TTC549 (cell line): ENCODE results near the gene MVK.

Experiments used
- FAIRE-seq: peaks from 2 replicates; lab custom pipeline; 2012; peaks lifted over from hg19 to GRCh38; lab: Jason Lieb, UNC

Gene MVK

DNA sequence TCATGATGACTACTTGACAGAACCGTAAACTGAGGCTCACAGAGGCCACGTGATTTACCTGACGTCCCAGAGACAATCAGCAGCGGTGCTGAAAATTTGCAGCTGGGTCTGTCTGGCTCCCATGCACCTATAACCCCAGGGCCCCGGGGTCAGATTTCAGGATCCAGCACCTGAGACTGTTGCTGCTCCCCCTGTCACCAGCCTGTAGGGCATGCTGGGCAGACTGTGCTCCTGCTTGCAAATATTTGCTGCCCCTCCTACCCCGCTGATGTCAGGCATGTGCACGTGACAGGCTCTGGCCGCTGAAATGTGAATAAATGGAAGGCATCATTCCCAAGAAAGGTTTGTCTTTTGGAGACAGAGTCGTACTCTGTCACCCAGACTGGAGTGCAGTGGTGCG lies 6.3 kb upstream of the MVK start:
- FAIRE-seq: no peak

DNA sequence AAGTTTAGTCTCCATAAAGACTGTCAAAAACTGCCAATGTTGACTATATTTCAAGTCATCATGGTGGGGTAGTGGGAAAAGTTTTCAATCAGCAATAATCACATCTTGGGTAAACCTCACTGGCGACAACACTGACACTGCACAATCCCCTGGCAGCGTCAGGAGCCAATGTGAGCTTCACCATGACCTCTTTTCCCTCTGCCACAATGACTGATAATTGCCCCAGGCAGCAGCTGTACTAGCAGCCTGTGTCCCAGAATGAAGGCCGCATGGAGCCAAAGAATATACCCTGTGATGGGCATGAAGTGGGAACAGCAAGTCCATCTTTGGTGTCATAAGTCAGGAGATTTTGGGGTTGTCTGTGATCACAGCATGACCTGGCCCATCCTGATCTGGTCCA lies 5.6 kb upstream of the MVK start:
- FAIRE-seq: no peak

DNA sequence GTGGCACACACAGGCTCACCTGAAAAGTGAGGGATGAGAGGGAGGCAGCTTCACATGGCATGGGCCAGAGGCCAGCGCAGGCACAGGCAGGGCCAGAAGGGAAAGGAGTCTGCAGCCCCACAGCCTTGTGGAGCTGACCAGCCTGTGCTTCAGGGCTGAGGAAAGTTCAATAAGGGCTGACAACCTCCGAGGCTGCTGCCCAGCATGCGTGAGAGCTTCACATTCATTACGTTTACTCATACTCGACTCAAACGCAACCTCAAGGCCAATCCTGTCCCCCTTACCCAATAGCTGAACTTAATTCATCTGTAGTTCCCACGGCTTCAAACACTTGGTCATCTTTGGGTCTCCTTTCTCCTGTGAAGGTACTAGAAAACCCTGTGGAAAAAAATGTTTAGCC lies 5.1 kb upstream of the MVK start:
- FAIRE-seq: no peak

DNA sequence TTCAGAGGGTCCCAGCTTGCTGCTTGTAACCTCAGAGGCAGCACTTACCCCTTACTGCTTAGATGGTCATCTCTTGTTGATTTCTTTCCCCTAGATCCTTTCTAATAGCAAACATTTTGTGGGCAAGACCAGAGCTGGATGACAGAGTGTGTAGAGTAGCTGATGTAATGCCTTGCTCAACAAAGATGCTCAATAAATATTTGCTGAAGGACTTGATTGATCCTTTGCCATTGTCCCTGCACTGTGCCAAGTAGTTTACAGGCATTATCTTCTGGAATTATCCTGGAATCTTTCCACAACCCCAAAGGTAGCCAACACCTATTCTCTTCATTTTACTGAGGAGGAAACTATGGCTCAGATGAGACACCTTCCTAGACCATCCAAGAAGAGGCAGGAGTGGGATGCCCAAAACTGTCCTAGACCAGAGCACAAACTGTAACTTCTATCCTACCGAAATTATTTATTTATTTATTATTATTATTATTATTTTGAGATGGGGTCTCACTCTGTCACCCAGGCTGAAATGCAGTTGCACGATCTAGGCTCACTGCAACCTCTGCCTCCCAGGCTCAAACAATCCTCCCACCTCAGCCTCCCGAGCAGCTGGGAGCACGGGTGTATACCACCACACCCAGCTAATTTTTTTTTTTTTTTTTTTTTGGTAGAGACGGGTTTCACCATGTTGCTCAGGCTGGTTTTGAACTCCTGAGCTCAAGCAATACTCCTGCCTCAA lies 1.7 kb upstream of the MVK start:
- FAIRE-seq: no peak

DNA sequence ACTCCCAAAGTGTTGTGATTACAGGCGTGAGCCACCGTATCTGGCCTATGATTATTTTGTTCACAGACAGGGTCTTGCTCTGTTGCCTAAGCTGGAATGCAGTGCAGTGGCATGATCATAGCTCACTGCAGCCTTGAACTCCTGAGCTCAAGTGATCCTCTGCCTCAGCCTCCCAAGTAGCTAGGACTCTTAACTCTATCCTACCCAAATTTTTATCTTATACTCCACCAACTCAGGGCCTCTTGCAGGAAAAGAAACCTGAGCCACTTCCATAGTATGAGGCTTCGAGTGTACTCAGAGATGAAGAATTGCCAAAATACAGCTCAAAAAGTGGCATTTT lies 1.1 kb upstream of the MVK start:
- FAIRE-seq: no peak

DNA sequence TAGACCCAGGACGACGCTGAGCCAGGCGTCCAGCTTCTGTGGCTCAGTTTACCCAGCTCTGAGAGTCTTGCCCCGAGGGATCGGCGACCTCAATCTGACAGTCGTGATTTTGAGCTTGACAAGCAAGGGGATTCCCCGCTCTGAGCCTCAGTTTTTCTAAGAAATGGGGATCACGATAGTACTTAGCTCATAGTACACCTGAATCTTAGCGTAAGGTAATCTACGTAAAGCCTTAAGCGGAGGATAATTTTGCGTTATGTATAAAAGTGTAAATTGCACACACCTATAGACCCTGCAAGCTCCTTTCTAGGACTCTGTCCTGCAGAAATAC lies 285 bp downstream of the MVK start:
- no peak for FAIRE-seq

DNA sequence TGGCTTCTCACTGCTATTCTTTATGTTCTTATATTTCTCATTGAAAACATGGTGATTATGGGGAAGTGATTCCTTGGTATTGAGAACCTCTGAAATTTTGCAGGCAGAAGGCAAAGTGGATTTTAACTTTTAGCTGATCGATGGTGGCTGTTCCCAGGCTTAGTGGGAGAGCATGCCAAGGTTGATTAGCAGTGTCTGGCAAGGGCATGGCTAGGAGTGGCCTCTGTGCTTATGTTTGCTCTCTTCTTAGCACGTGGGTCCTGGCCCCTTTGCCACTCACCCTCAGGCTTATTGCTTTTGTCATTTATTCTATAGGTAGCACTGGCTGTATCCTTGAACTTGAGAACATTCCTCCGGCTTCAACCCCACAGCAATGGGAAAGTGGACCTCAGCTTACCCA lies 2.1 kb downstream of the MVK start:
- no peak for FAIRE-seq

DNA sequence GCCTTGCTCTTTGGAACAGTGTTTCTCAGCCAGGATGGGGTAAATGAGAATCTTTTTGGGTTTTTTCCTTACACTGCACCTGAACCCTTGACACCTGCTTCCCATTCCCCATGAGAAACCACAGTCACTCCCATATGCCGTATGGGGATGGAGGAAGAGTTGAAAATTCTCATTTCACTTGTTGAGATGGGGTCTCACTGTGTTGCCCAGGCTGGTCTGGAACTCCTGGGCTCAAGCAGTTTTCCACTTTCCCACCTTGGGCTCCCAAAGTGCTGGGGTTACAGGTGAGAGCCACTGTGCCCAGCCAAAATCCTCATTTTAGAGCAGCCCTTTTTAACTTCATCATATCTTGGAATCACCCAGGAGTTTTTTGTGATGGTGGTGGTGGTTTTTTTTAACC lies 3.7 kb downstream of the MVK start:
- no peak for FAIRE-seq

DNA sequence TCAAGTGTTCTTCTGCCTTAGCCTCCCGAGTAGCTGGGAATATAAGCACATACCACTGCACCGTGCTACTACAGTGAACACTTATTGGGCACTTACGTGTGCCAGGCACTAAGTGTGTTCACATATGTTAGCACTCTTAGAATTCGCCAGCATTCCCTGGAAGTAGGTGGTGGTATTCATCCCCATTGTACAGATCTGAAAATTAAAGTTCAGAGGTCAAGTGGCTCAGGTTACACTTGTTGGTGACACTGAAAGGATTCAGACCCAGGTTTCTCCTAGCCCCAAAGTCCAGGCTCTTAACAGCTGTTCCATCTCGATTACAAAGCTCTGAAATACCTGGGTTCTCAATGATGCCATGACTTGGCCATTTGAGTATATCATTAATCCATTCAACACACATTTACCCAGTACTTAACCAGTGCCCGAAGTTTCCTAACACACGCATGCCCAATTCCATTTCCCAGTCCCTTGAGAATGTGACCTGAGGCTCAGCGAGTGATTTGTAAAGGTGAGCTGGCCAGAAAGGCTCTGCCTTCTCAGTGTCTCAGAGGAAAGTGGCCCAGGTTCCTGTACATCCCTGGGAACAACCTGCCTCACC lies 4.8 kb downstream of the MVK start:
- no peak for FAIRE-seq

DNA sequence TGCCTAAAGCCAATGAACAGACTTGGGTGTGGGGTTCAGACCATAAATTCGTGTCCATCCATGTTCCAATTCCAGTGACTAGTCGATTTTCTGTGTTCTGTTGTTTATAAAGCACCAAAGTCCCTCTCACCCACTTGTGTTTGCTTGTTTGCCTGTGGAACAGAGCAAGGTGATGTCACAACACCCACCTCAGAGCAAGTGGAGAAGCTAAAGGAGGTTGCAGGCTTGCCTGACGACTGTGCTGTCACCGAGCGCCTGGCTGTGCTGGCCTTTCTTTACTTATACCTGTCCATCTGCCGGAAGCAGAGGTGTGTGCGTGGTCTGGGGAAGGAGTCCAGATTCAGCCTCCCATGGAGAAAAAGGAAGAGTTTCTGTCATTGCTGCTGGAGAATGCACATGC lies 6.0 kb downstream of the MVK start:
- FAIRE-seq: no peak

DNA sequence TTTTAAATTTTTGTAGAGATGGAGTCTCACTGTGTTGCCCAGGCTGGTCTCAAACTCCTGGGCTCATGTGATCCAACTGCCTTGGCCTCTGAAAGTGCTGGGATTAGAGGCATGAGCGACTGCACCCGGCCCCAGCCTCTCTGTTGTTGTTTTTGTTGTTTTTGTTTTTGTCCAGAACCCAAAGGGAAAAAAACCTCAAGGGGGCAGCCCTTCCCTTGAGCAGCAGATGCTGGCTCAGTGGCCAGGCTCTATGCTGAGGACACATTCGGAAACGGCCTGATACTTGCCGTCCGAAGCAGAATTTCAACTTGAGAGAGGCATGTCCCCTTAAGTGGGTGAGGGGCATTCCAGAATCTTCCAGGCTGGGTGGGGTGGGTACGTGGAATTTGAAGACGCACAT lies 6.7 kb downstream of the MVK start:
- FAIRE-seq: no peak

DNA sequence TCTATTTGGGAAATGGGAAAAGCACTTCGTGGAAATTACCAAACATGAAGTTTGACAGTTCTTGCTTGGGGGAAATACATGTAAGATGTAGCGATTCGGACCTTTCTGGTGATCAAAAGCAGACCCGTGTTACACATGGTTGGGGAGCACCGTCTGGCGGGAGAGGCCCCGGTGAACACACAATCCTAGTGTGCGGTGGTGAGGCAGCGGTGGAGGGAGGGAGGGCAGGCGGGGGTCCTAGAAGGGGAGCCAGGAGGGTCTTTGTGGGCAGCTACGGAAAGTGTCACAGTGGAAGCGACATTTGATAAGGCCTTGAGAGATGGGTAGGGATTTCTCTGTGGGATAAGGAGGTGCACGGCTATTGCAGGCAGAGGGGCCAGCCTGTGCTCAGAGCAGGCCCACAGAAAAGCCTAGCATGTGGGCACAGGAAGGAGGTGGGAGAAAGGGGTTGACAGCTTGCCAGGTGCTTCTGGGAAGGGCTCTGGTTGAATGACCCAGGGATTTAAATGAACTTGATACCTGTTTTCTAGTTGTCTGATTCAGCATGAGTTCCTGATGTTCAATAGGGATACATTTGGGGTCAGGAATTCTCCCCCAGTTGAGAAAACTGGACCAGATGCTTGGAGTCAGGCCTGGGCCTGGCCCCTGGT lies 7.2 kb downstream of the MVK start:
- no peak for FAIRE-seq

DNA sequence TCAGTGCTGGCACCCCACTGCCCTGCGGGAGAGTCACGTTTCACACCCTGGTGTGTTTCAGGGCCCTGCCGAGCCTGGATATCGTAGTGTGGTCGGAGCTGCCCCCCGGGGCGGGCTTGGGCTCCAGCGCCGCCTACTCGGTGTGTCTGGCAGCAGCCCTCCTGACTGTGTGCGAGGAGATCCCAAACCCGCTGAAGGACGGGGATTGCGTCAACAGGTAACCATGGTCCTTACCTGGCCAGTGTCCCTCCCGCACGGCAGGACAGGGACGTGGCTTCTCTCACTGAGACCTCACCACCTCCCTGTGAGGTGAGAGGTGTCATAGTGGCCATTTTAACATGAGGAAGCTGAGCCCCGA lies 7.7 kb downstream of the MVK start:
- no peak for FAIRE-seq

DNA sequence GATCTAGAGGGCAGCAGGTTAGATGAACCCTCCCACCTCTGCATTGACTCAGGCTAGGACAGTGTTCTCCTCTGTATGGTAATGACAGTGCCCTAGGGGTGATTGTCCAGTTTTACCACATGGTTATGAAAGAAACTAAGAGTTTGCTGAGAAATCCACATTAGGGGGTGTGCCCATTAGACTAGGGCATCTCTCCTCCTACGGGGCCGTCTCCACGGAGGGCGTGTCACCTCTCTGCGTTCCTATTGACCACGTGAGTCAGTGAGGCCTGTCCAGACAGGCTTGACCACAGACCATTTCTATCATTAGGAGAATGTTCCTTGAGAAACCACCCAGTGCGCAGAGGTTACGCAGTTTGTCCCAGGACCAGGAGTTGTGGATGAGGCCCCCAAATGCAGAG lies 8.3 kb downstream of the MVK start:
- no peak for FAIRE-seq

DNA sequence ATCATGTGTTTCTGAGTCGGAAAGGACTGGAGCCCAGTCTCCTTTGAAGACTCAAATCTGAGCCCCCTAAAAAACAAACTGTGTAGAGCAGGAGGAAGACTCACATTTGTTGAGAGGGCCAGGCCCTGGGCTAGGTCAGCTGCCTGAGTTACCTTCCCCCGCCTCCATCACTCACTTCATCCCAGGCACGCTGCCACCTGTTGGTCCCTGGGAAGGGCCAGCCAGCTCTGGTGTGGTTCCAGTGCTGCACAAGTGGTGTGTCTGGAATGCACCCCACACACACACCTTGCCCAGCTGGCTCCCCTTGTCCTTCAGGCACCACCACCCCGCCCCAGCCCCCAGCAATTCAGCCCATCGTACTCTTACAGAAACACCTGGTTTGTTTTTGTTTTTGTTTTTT lies 9.0 kb downstream of the MVK start:
- FAIRE-seq: no peak

DNA sequence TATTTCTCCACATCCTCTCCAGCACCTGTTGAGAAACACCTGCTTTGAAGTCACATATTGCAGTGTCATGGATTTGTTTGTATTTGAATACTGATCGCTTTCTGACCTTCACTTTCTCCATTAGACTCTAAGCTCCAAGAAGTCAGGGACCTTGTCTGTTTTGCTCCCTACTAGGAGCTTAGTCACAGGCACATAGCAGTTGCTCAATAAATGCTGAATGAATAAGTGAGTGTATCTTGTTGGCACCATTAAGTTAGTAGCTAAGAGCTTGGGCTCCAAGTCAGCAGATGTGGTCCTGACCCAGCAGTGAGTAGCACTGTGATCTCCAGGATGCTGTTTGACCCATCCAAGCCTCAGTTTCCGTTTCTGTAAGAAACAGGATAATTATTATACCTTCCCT lies 10.1 kb downstream of the MVK start:
- no peak for FAIRE-seq

DNA sequence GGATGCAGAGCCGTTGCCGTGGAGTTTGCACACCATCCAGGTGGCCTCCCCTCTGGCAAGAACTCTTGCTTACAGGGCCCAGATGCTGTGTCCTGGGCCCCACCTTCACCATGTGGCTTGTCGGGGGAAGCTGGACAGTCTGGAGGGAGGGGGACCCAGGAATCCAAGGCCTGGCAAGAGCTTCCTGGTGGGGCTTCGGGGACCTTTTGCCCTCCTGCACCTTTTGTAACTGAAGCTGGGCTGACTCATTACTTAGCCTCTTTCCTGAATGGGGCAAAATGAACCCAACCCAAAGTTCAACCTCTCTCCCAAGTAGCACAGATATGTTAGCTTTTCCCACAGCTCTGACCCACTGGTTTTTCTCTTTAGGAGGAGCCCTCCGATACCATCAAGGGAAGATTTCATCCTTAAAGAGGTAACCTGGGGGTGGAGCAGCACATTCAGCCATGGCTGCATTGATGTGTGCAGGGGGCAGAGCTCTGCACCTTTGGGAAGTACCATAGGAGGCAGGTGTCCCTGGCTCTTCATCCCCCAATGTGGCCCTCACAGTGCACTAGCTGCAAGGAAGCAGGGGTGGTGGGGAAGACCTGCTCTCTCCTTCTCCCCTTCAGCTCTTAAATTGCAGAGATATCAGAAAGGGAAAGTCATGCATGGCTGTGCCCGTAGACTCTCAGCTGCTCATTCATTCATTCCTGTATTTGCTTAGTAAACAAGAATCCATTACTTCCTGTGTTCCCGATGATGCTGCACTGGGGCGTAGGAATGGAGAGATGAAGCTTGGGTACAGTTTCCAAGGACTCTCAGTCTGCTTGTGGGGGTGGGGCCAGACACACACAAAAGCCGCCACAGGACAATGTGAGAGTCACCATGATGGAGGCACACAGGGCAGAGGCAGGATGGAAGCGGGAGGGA lies 13.0 kb downstream of the MVK start:
- no peak for FAIRE-seq

DNA sequence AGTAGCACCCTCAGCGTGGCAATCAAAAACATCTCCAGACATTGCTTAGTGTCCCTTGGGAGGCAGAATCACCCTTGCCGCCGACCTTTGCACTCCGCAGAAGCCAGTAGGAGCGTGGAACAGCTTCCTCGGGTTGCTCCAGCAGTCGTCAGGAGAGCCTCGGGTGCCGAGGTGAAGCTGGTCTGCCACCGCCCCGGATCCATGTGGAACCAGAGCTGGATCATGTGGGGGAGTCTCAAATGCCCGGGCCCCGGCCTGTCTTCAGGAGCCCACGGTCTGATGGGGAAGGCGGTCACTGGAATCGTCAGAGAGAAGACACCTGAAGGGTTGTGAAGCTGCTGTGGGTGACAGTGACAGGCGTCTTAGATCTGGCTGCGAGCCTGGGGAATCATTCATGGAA lies 14.3 kb downstream of the MVK start:
- FAIRE-seq: no peak

DNA sequence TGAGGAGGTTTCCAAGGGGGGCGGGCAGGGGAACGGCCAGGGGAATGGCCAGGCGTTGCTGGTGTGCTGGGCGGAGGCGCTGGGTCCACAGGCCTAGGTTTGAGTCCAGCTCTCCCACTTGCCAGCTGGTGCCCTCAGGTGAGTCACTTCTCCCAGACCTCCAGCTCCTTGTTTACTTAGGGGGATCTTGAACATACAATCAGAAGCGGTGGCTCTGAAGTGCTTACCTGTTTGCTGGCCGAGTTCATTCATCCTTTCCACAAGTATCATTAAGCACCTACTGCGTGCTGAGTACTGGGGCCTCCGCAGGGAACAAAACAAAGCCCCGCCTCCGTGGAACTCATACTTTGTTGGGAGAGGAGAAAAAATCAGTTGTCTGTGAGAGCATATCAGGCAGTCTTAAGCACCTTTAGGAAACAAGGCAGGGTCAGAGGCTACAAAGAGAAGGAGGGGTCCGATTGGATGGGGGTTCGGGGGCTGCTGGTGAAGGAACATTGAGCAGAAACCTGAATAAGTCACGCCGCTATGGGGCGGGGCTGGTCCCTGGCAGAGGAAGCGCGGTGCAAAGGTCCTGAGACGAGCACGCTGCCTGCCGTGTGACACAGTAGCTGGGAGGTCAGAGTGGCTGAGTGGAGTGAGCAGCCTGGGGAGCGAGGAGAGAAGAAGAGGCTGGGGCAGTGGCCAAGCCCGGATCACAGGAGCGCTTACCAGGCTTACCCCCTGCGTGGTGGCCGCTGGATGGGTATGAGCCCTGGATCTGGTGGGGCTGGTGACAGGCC lies 15.1 kb downstream of the MVK start:
- no peak for FAIRE-seq

DNA sequence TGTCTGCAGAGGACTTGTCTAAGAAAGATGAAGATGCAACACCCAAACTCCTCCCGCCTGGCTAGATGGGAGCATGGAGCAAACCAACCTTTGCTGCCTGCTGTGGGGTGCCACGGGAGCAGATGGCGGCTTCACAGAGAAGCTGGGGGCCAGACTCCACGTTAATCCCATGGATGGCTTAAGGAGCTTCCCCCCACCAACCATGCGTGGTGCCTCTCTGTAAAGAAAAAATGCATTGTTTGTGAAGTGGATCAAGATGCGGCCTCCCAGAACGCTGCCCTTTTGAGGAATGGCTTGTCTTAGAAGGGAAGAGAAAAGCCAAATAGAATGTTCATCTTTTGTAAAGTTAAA lies 15.6 kb downstream of the MVK start:
- no peak for FAIRE-seq

DNA sequence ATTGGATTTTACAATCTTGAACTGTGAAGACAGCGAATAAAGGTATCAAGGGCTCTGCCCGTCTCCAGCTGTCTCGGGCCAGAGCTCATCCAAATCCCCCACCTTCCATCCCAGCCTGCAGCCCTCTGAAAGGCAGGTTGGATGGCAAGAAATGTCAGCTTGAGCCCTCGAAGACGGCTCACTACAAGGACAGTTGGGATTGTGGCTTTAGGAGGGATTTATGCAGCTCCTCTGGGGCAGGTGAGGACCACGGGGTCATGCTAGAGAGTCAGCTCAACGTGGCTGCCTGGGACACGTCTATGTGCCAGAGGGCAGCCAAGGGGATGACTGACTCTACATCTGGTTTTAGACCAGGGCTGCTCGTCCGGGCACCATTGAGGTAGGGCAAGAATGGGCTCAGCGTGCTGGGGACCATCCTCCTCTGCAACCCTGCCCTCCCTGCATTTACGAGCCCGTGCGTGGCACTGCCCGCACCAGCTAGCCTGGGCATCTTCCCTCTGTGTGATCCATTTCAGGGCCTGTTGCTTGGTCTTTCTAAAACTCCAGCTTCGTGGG lies 16.2 kb downstream of the MVK start:
- no peak for FAIRE-seq

DNA sequence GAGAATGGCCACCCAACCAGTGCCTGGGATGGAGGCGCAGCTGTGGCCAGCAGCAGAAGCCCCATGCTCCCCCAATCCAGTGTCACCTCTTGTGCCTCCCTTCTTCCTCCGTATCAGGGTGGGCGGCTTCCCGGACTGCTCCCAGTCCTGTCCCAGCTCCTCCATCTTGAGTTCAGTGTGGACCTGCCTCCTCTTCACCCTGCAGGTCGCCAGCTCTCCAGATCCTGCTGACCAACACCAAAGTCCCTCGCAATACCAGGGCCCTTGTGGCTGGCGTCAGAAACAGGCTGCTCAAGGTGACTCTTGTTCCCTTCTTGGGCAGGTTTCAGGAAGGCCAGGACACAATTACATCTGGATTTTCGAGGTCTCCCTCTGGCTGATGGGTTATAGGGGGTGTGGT lies 17.0 kb downstream of the MVK start:
- FAIRE-seq: no peak
